B cell (primary cell): ENCODE results near the gene KIAA0825. TPM values are rescaled to one million over a fixed set of nuclear protein-coding genes. Genes with fewer than 3 reads are reported as not detected.

Experiments
- ATAC-seq: fragments of 200-7000 bp; cut with Tn5 transposase; one replicate; pipeline ENCODE4 v1.10.0; 2021; ENCODE audit warnings: low read depth, mild to moderate bottlenecking, moderate number of reproducible peaks, moderate library complexity
- CTCF ChIA-PET: fragments of 350-600 bp; sonication (Branson Sonifier 250); formaldehyde crosslinking; loops from one replicate; lab custom pipeline; 2021; ENCODE audit warnings: antibody characterized with exemption, inconsistent platforms; lab: Charles Lee
- POLR2A ChIA-PET: fragments of 350-600 bp; sonication (Branson Sonifier 250); formaldehyde crosslinking; loops from one replicate; lab custom pipeline; 2021; ENCODE audit warnings: antibody characterized with exemption; lab: Charles Lee
- DNase-seq: peaks from one replicate; pipeline ENCODE4 v3.0.0; 2013
- H2AFZ ChIP-seq: 2 replicates; pipeline ENCODE4 v1.6.1; 2012; ENCODE audit warnings: mild to moderate bottlenecking, low read depth, low read length; ENCODE audit not compliant: insufficient read depth, poor library complexity, severe bottlenecking
- H3K27ac ChIP-seq, 2 donors: 1 replicate in 1 of 2; 2 replicates in 1 of 2; pipeline ENCODE4 v1.5.1; 2012 to 2013; ENCODE audit warnings: low read length in 2 of 2, mild to moderate bottlenecking in 2 of 2, moderate library complexity in 1 of 2
- H3K27me3 ChIP-seq, 4 experiments: fragments of 200-600 bp in 1 of 4; sonication (generic) in 1 of 4; replicated peaks in 1 of 4; 1 replicate in 2 of 4; 2 replicates in 2 of 4; pipeline versions ENCODE4 v1.6.1 to v1.7.0; 2013 to 2016; ENCODE audit warnings: low read length in 3 of 4, mild to moderate bottlenecking in 2 of 4, mixed read lengths in 1 of 4, moderate library complexity in 1 of 4; ENCODE audit not compliant: insufficient read depth in 4 of 4, control insufficient read depth in 3 of 4; ENCODE audit errors: control extremely low read depth in 1 of 4
- H3K36me3 ChIP-seq, 2 experiments: replicated peaks in 1 of 2; 1 replicate in 1 of 2; 2 replicates in 1 of 2; pipeline versions ENCODE4 v1.6.1 to v1.7.1; 2013; ENCODE audit warnings: low read length in 1 of 2; ENCODE audit not compliant: insufficient read depth in 2 of 2, control insufficient read depth in 1 of 2; ENCODE audit errors: control extremely low read depth in 1 of 2, extremely low read depth in 1 of 2
- H3K4me1 ChIP-seq, 2 donors: fragments of 200-600 bp in 1 of 2; sonication (generic) in 1 of 2; 1 replicate in 1 of 2; 2 replicates in 1 of 2; pipeline versions ENCODE4 v1.5.1 to v1.6.1; 2013 to 2017; ENCODE audit warnings: low read length in 2 of 2; ENCODE audit not compliant: control insufficient read depth in 2 of 2, insufficient read depth in 2 of 2
- H3K4me2 ChIP-seq: replicated peaks from 2 replicates; pipeline ENCODE3; 2012; ENCODE audit warnings: mild to moderate bottlenecking, low read depth, low read length; ENCODE audit not compliant: poor library complexity, severe bottlenecking
- H3K4me3 ChIP-seq, 5 experiments: fragments of 200-600 bp in 1 of 5; sonication (generic) in 1 of 5; 1 replicate in 3 of 5; 2 replicates in 2 of 5; pipeline versions ENCODE4 v1.5.1 to v1.7.0; 2011 to 2016; ENCODE audit warnings: low read length in 4 of 5, mild to moderate bottlenecking in 4 of 5, low read depth in 2 of 5, control low read depth in 1 of 5, moderate library complexity in 1 of 5; ENCODE audit not compliant: insufficient read depth in 1 of 5; ENCODE audit errors: control extremely low read depth in 1 of 5, extremely low read depth in 1 of 5
- H3K79me2 ChIP-seq: fragments of 200-600 bp; sonication (generic); one replicate; pipeline ENCODE4 v1.6.0; 2016; ENCODE audit warnings: low read length; ENCODE audit not compliant: control insufficient read depth, insufficient read depth
- H3K9ac ChIP-seq: fragments of 200-600 bp; sonication (generic); 2 replicates; pipeline ENCODE4 v1.6.1; 2017; ENCODE audit warnings: mild to moderate bottlenecking, low read length, moderate library complexity
- H3K9me3 ChIP-seq, 3 donors: one replicate each; pipeline versions ENCODE4 v1.6.1 to v1.7.1; 2013; ENCODE audit warnings: low read length in 2 of 3; ENCODE audit not compliant: control insufficient read depth in 2 of 3, insufficient read depth in 1 of 3; ENCODE audit errors: control extremely low read depth in 1 of 3
- H4K20me1 ChIP-seq: 2 replicates; pipeline ENCODE4 v1.6.0; 2012; ENCODE audit warnings: mild to moderate bottlenecking, low read length; ENCODE audit not compliant: insufficient read depth, control insufficient read depth, poor library complexity, severe bottlenecking
- H3K27ac Mint-ChIP-seq: one replicate; pipeline ENCODE4 v1.8.0; 2021; ENCODE audit warnings: mixed read lengths
- H3K27me3 Mint-ChIP-seq: one replicate; pipeline ENCODE4 v1.8.0; 2021; ENCODE audit warnings: mixed read lengths
- H3K4me1 Mint-ChIP-seq: one replicate; pipeline ENCODE4 v1.8.0; 2021; ENCODE audit warnings: mixed read lengths
- H3K4me3 Mint-ChIP-seq: one replicate; pipeline ENCODE4 v1.8.0; 2021; ENCODE audit warnings: mixed read lengths
- H3K9me3 Mint-ChIP-seq: one replicate; pipeline ENCODE4 v1.8.0; 2022; ENCODE audit warnings: mixed read lengths; ENCODE audit not compliant: insufficient read depth
- CTCF ChIP-seq: fragments of 200-600 bp; IDR thresholded peaks from one replicate; pipeline ENCODE4 v1.8.0; 2022; ENCODE audit warnings: antibody characterized with exemption, mild to moderate bottlenecking
- EZH2 ChIP-seq: IDR thresholded peaks from 2 replicates; pipeline ENCODE4 v1.6.1; 2012; ENCODE audit warnings: borderline replicate concordance, low read depth, mild to moderate bottlenecking, moderate library complexity, low read length; ENCODE audit not compliant: insufficient read depth, poor library complexity, severe bottlenecking
- WGBS: methylation state at CpG from one replicate; pipeline ENCODE4 v1.1.5; 2013; ENCODE audit warnings: missing lambda C conversion rate; ENCODE audit not compliant: insufficient coverage; 5-methylcytosine and 5-hydroxymethylcytosine counted together
- intact Hi-C: fragments of 100-400 bp; cut with micrococcal nuclease; formaldehyde crosslinking; loops from one replicate; pipeline ENCODE4 v1.10.0; 2022
- polyA plus RNA-seq: library from polyadenylated mRNA; depleted of rRNA; stranded (reverse); fragments of >200 nt; gene quantifications from 2 replicates; pipeline ENCODE4 v1.2.3, GENCODE V29; 2012
- total RNA-seq, 2 donors: library from RNA; stranded (reverse); fragments of 120-200 nt in 1 of 2; gene quantifications; 1 replicate in 1 of 2; 2 replicates in 1 of 2; pipeline versions ENCODE4 v1.2.3 to v1.2.4, GENCODE V29; 2013 to 2022

The KIAA0825 gene
- total and polyA plus RNA-seq, 2 donors (not counting 1 experiment from before 2014, with no cell fraction given), result 0.43 to 2.7 TPM

GRCh38 chr5:94326586-94326985 lies 291.8 kb downstream of the KIAA0825 start:
- H3K4me1 Mint-ChIP-seq, result no peaks in the 10 kb centered on the region
- H3K27me3 ChIP-seq, result no peaks in the 10 kb centered on the region
- TF ChIP-seq EZH2 (no peak), CTCF (no peak)

GRCh38 chr5:94316916-94317838 lies 301.2 kb downstream of the KIAA0825 start:
- H3K79me2 ChIP-seq, result no peaks in the 10 kb centered on the region
- Mint-ChIP-seq H3K27me3 (no peaks in the 10 kb centered on the region), H3K27ac (no peak overlapping the region), H3K4me1 (no peaks in the 10 kb centered on the region), H3K4me3 (no peak overlapping the region), H3K9me3 (no peaks in the 10 kb centered on the region)
- intact Hi-C loops, result no loop called here
- H3K36me3 ChIP-seq, result no peaks in the 10 kb centered on the region
- no peak overlapping the region for H3K4me2 ChIP-seq
- ChIA-PET POLR2A (no interaction called here), CTCF (no interaction called here)
- WGBS, result 100% methylated on average over 1 of the region's 6 CpGs
- no peaks in the 10 kb centered on the region for H4K20me1 ChIP-seq
- no peak overlapping the region for H3K4me3 ChIP-seq
- H3K27ac ChIP-seq, result no peak overlapping the region
- no peak overlapping the region for H2AFZ ChIP-seq
- no peaks in the 10 kb centered on the region for H3K4me1 ChIP-seq
- H3K9me3 ChIP-seq, result no peaks in the 10 kb centered on the region
- no peak for TF ChIP-seq CTCF
- TF ChIP-seq EZH2, result no peak
- ATAC-seq, result no peak
- no peak for DNase-seq
- no peaks in the 10 kb centered on the region for H3K27me3 ChIP-seq
- no peak overlapping the region for H3K9ac ChIP-seq

More at GRCh38 chr5:94326586-94326985, 291.8 kb downstream of the KIAA0825 start:
- DNase-seq (no peak), ATAC-seq (no peak)
- H4K20me1 ChIP-seq, result no peaks in the 10 kb centered on the region
- Mint-ChIP-seq H3K4me3 (no peak overlapping the region), H3K9me3 (no peaks in the 10 kb centered on the region), H3K27ac (no peak overlapping the region), H3K27me3 (no peaks in the 10 kb centered on the region)
- WGBS, result 91% methylated on average over 5 of the region's 5 CpGs
- POLR2A ChIA-PET, result no interaction called here
- no peak overlapping the region for H3K9ac ChIP-seq
- no peak overlapping the region for H3K4me3 ChIP-seq
- no peaks in the 10 kb centered on the region for H3K79me2 ChIP-seq
- intact Hi-C loops, result no loop called here
- no peak overlapping the region for H2AFZ ChIP-seq
- H3K9me3 ChIP-seq, result peaks cover 0 to 5% (median 0%) of the 10 kb centered on the region in 3 donors
- no peak overlapping the region for H3K4me2 ChIP-seq
- no peaks in the 10 kb centered on the region for H3K36me3 ChIP-seq
- CTCF ChIA-PET, result no interaction called here
- H3K27ac ChIP-seq, result no peak overlapping the region
- no peaks in the 10 kb centered on the region for H3K4me1 ChIP-seq
